AG04449 (cell line): ENCODE measurements around the gene RAB11FIP4.

Experiments
- CTCF ChIA-PET: fragments of 350-600 bp; formaldehyde crosslinking; extraction: SDS; loops from one replicate; lab custom pipeline; 2021; ENCODE audit warnings: antibody characterized with exemption; lab: Yijun Ruan, JAX
- POLR2A ChIA-PET: fragments of 400-600, 350-600 bp; formaldehyde crosslinking; extraction: SDS; loops from one replicate; lab custom pipeline; 2020; ENCODE audit warnings: antibody characterized with exemption, inconsistent platforms; lab: Yijun Ruan, JAX
- DNase-seq: peaks from one replicate; pipeline ENCODE4 v3.0.0-alpha.2; 2010; ENCODE audit warnings: low read depth, low spot score
- H3K4me3 ChIP-seq: 2 replicates; pipeline ENCODE4 v1.5.1; 2011; ENCODE audit warnings: low read depth, mild to moderate bottlenecking, control low read depth, low read length
- TF ChIP-seq, protein P1 (sequence below): IDR thresholded peaks from one replicate; pipeline ENCODE4 v1.5.1; 2011; ENCODE audit warnings: mild to moderate bottlenecking, moderate library complexity, low read length, control low read depth, inconsistent platforms; ENCODE audit not compliant: insufficient read depth; ENCODE audit errors: missing control alignments

Gene RAB11FIP4

DNA sequence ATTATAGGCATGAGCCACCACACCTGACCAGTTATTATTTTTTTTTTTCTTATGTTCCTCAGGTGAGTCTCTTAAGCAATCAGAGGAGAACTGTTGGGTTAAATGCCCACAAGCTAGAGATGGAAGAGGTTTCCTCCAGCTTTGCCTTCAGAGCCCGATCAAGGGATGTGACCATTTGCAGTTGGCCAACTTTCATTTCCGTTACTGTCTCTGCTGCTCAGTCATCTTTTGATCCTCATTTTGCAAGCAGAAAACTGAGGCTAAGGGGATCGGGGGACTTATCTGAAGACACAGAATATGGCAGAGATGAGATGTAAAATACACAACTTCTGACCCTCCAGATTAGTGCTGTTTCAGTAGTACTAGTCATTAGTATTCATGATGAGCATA is 188.8 kb downstream of the RAB11FIP4 start:
- CTCF ChIA-PET, result interaction anchor here (0.8 to 2.6 kb wide), 4 partner anchors 9 to 264 kb away, joined by 3 to 19 read pairs (median 6); no protein-coding TSS in a partner anchor
- TF ChIP-seq, protein P1, sequence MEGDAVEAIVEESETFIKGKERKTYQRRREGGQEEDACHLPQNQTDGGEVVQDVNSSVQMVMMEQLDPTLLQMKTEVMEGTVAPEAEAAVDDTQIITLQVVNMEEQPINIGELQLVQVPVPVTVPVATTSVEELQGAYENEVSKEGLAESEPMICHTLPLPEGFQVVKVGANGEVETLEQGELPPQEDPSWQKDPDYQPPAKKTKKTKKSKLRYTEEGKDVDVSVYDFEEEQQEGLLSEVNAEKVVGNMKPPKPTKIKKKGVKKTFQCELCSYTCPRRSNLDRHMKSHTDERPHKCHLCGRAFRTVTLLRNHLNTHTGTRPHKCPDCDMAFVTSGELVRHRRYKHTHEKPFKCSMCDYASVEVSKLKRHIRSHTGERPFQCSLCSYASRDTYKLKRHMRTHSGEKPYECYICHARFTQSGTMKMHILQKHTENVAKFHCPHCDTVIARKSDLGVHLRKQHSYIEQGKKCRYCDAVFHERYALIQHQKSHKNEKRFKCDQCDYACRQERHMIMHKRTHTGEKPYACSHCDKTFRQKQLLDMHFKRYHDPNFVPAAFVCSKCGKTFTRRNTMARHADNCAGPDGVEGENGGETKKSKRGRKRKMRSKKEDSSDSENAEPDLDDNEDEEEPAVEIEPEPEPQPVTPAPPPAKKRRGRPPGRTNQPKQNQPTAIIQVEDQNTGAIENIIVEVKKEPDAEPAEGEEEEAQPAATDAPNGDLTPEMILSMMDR, result no peak
- H3K4me3 ChIP-seq, result no peak overlapping the region
- DNase-seq, result no peak
- POLR2A ChIA-PET, result interaction anchor here (0.5 to 2.3 kb wide), 5 partner anchors 9 to 147 kb away, joined by 4 to 11 read pairs (median 7); no protein-coding TSS in a partner anchor

DNA sequence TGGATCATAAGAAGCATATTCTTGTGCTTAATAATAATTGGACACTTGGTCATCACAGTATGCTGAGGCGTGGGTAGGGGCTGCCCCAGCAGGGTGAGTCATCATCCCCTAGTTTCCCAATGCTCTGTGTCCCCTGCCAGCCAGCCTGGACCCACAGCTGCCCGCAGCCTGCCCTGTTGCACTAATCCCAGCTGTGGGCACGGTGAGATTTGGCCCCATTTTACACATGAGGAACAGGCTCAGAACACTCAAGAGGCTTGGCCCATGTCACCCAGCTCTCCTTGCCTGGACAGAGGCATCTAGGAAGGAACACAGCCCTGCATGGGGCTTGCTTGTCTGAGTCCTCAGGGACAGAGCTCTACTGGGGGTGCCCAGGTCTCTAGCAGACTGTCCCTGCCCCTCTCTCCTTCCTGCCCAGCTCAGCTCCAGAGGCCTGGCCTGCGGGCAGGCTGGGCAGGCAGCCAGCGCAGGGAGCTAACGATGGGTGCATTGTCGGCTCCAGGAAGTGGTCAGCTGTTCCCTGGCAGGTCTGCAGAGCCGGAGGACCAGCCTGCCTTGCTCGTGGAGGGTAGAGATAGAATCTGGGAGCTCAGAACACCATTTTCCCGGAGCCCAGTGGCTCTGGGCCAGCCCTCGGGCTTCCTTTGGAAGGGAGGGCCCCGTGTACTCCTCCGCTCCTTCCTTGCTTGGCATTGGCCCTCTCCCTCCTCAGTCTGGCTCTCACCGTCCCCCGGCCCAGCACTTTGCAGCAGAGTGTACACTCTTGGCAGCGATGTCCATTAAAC is 189.4 kb downstream of the RAB11FIP4 start:
- ChIA-PET CTCF (interaction anchor here (0.8 to 2.6 kb wide), 3 partner anchors 9 to 261 kb away, joined by 3 to 19 read pairs (median 5); no protein-coding TSS in a partner anchor), POLR2A (interaction anchor here (0.5 to 2.3 kb wide), 6 partner anchors 9 to 146 kb away, joined by 4 to 11 read pairs (median 6); no protein-coding TSS in a partner anchor)
- DNase-seq, result no peak
- no peak overlapping the region for H3K4me3 ChIP-seq
- TF ChIP-seq, protein P1, result no peak

DNA sequence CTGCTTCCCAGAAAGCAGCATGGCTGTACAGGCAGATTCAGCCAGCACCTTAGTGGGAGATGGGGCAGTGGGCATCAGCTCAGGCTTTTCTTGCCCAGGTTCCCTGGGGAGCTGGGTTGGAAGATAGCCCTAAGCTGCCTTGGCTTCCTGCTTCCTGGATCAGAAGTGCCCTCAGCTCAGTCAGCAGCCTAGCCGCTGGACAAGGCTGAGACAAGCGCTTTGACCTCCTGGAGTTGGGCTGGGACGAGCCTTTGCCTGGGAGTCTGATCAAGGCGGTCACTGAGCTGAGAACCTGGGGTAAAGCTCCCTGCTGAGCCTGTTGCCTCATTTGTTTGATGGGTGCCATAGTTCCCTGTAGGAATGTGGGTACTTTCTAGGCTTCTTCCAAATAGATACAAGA is 190.0 kb downstream of the RAB11FIP4 start:
- DNase-seq, result no peak
- ChIA-PET CTCF (interaction anchor here (1.4 to 2.6 kb wide), 2 partner anchors 10 to 261 kb away, joined by 3 to 19 read pairs; no protein-coding TSS in a partner anchor), POLR2A (interaction anchor here (1.1 to 2.3 kb wide), 4 partner anchors 9 to 15 kb away, joined by 4 to 11 read pairs (median 9); no protein-coding TSS in a partner anchor)
- TF ChIP-seq, protein P1, result no peak
- H3K4me3 ChIP-seq, result no peak overlapping the region

DNA sequence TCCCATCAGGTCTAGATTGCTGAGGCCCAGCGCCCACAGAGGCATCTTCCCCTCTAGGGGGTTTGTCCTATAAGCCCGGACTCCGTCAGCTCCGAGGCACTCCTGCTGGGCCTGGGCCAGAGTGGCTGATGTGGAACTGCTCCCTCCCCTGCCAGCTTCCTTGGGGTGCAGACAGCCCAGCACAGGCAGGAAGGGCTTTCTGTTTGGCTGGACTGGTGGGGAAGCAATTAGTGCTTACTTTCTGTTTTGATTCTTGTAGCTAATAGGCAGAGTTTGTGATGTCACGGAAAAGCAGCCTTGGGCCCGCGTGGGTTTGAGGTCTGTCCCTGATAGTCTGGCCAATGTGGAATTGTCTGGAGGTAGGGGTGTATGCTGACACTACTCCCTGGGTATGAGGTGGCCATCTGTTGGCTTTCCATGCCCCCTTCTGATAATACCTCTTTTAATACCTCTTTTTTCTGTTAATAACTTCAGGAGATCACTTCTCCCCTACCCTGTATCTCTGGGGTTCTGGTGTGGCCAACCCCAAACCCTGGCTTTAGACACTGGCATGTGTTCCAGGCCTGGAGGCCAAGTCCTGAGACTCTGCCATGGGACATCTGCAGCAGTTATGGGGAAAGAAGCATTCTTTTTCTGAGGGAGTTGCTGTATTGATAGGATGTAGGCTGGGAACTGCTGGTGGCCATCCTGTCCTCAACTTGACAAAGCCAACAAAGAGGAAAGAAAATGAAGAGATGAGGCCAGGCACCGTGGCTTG is 190.9 kb downstream of the RAB11FIP4 start:
- H3K4me3 ChIP-seq, result no peak overlapping the region
- no peak for DNase-seq
- ChIA-PET CTCF (interaction anchor here (1.4 to 2.6 kb wide), 2 partner anchors 9 to 260 kb away, joined by 3 to 19 read pairs; no protein-coding TSS in a partner anchor), POLR2A (interaction anchor here (1.1 to 2.3 kb wide), 4 partner anchors 9 to 14 kb away, joined by 4 to 11 read pairs (median 9); no protein-coding TSS in a partner anchor)
- TF ChIP-seq, protein P1, result no peak

DNA sequence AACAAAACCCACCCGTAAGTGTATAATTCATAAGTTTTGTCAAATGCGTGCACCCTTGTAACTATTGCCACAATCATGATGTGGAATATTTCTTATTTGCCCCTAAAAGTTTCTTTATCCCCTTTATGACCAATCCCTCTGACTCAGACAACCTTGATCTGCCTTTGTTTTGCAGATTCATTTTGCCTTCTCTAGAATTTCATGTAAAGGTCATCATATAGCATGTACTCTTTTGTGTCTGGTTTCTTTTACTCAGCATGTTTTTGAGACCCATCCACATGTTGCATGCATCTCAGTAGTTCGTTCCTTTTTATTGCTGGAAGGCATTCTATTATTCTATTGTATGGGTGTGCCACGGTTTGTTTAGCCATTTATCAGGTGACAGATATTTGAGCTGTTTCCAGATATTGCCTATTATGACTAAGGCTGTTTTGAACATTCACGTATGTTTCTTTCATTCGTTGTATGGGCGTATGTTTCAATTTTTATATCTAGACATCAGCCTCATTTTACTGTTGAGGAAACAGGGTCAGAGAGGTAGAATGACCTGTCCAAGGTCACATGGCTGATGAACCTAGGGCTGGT is 192.4 kb downstream of the RAB11FIP4 start:
- DNase-seq, result no peak
- ChIA-PET POLR2A (interaction anchor here (1.2 kb wide), 1 partner anchor 10 kb away, joined by 3 read pairs; no protein-coding TSS in a partner anchor), CTCF (interaction anchor here (1.0 to 1.8 kb wide), 2 partner anchors 26 to 259 kb away, joined by 3 to 7 read pairs; no protein-coding TSS in a partner anchor)
- H3K4me3 ChIP-seq, result no peak overlapping the region
- TF ChIP-seq, protein P1, result no peak
